ENCODE data around the gene INHBC. TPM values are rescaled to one million over a fixed set of nuclear protein-coding genes. Genes with fewer than 3 reads are reported as not detected.
"Not testable (repeated sequence)": the region's sequence is repeated elsewhere in the genome, so short reads cannot be mapped to it uniquely, and the experiment has no call there.

INHBC gene
- total RNA-seq, 1 experiment from 2014 or later = 0.20 TPM

- TF ChIP-seq REST (IDR thresholded peaks at IDR 0.05; ENCODE audit: low read depth) (no peak), ELF1 (IDR thresholded peaks at IDR 0.05; ENCODE audit: borderline replicate concordance, low read depth) (no peak)
- TF ChIP-seq, protein P1, sequence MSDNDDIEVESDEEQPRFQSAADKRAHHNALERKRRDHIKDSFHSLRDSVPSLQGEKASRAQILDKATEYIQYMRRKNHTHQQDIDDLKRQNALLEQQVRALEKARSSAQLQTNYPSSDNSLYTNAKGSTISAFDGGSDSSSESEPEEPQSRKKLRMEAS (IDR thresholded peaks at IDR 0.05) = no peak
These were observed 15.1 kb upstream of the INHBC start (continued) for GRCh38 chr12:57419495-57419894.

DNA sequence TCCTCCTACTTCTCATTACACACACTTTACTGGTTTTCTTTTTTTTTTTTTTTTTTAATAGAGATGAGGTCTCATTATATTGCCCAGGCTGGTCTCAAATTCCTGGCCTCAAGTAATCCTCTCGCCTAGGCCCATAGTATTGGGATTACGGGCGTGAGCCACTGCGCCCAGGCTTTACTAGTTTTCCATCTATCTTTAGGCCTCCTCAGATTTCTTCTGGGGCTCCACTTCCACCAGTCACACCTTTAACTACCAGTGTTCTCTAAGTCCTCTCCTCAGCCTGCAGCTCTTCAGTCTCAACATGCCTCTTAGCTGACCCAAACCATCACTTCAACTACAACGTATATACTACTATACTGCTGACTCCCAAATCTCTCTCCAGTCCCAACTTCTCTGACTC is 14.1 kb upstream of the INHBC start:
- intact Hi-C loops (cut with micrococcal nuclease) = no loop called here
- Histone ChIP-seq H3K9ac (ENCODE audit: low read length) (no peak overlapping the region), H4K20me1 (ENCODE audit: insufficient read depth) (peaks cover 3% of the 10 kb centered on the region; the same call in 1 of the 2 replicates), H3K9me2 (ENCODE audit: insufficient read depth) (no peaks in the 10 kb centered on the region), H3K9me3 (ENCODE audit: control insufficient read depth in 1 of 2, insufficient read depth in 1 of 2, low read depth in 1 of 2, low read length in 2 of 2) (no peaks in the 10 kb centered on the region), H3K27ac (ENCODE audit: low read depth, low read length) (no peak overlapping the region), H3K79me2 (ENCODE audit: insufficient read depth, low read length) (peaks cover 6% of the 10 kb centered on the region; the same call in 1 of the 2 replicates), H2AFZ (ENCODE audit: low read depth, low read length, poor library complexity, severe bottlenecking) (no peak overlapping the region), H3K4me1 (ENCODE audit: control insufficient read depth in 1 of 2, insufficient read depth in 2 of 2, low read length in 2 of 2) (peaks cover 8 to 21% of the 10 kb centered on the region in 2 experiments), H3K4me2 (ENCODE audit: low read length) (no peak overlapping the region), H3K36me3 (ENCODE audit: control insufficient read depth in 1 of 2, insufficient read depth in 2 of 2, low read length in 2 of 2) (no peaks in the 10 kb centered on the region), H3K4me3 (replicated peaks in 1 of 2; ENCODE audit: low read depth in 1 of 2, low read length in 2 of 2) (no peak overlapping the region), H3K27me3 (ENCODE audit: insufficient read depth, low read length) (no peaks in the 10 kb centered on the region)
- TF ChIP-seq JUND (IDR thresholded peaks at IDR 0.05) (no peak), ZNF274 (IDR thresholded peaks at IDR 0.05; ENCODE audit: low read depth, low read length) (no peak), REST (IDR thresholded peaks at IDR 0.05; ENCODE audit: low read depth) (no peak), ZFX (IDR thresholded peaks at IDR 0.05) (no peak), ELF1 (IDR thresholded peaks at IDR 0.05; ENCODE audit: borderline replicate concordance, low read depth) (no peak), SP1 (IDR thresholded peaks at IDR 0.05; ENCODE audit: low read depth) (no peak)
- ChIA-PET CTCF (no interaction called here), POLR2A (no interaction called here), RAD21 (ENCODE audit: low non-redundant PET in 1 of 2, low total read pairs in 2 of 2, uncharacterized antibody in 2 of 2, unreplicated experiment in 2 of 2) (no interaction called here)
- BruUV-seq (replicated peaks) = no TSS peak
- DNase-seq (ENCODE audit: low read depth, low spot score) = no peak
- no peak for ATAC-seq

- H3K79me2 ChIP-seq (ENCODE audit: insufficient read depth, low read length) = peaks cover 21% of the 10 kb centered on the region
- H3K9me2 ChIP-seq (ENCODE audit: insufficient read depth); H4K20me1 ChIP-seq (ENCODE audit: insufficient read depth); BruUV-seq (replicated peaks); DNase-seq (ENCODE audit: low read depth, low spot score); H3K27ac ChIP-seq (ENCODE audit: low read depth, low read length); H3K27me3 ChIP-seq (ENCODE audit: insufficient read depth, low read length); H3K4me2 ChIP-seq (ENCODE audit: low read length); H3K36me3 ChIP-seq (ENCODE audit: control insufficient read depth in 1 of 2, insufficient read depth in 2 of 2, low read length in 2 of 2); H3K4me3 ChIP-seq (replicated peaks in 1 of 2; ENCODE audit: low read depth in 1 of 2, low read length in 2 of 2); intact Hi-C loops (cut with micrococcal nuclease); RAD21 ChIA-PET (ENCODE audit: low non-redundant PET in 1 of 2, low total read pairs in 2 of 2, uncharacterized antibody in 2 of 2, unreplicated experiment in 2 of 2); H2AFZ ChIP-seq (ENCODE audit: low read depth, low read length, poor library complexity, severe bottlenecking); H3K9ac ChIP-seq (ENCODE audit: low read length); ATAC-seq; POLR2A ChIA-PET; H3K9me3 ChIP-seq (ENCODE audit: control insufficient read depth in 1 of 2, insufficient read depth in 1 of 2, low read depth in 1 of 2, low read length in 2 of 2): not testable (repeated sequence)
- peaks cover 4 to 19% of the 10 kb centered on the region in 2 experiments; a peak in 3 of 4 replicates for H3K4me1 ChIP-seq (ENCODE audit: control insufficient read depth in 1 of 2, insufficient read depth in 2 of 2, low read length in 2 of 2)
- CTCF ChIA-PET = interaction anchor here (1.4 kb wide), 1 partner anchor 29 kb away, joined by 6 read pairs; the partner anchor contains the start of gene INHBE
These were observed 7.6 kb upstream of the INHBC start for GRCh38 chr12:57426948-57427347.
